D721Med (cell line): ENCODE measurements around the gene PTEN.
"Not testable (repeated sequence)": the region's sequence is repeated elsewhere in the genome, so short reads cannot be mapped to it uniquely, and the experiment has no call there.

Source experiments
- DNase-seq: peaks from one replicate; pipeline ENCODE4 v3.0.0; 2011; ENCODE audit warnings: low spot score; ENCODE audit not compliant: insufficient read length
- FAIRE-seq: peaks from 2 replicates; lab custom pipeline; 2011; peaks lifted over from hg19 to GRCh38; lab: Jason Lieb, UNC
- CTCF ChIP-seq: IDR thresholded peaks from 2 replicates; pipeline ENCODE4 v1.5.1; 2012; ENCODE audit warnings: mild to moderate bottlenecking, control low read depth; ENCODE audit not compliant: insufficient read depth; ENCODE audit errors: missing control alignments

Gene PTEN

GRCh38 chr10:87819289-87819585 lies 44.2 kb upstream of the PTEN start:
- DNase-seq: no peak
- TF ChIP-seq CTCF: no peak
- FAIRE-seq: no peak

GRCh38 chr10:87826653-87827052 lies 36.8 kb upstream of the PTEN start:
- no peak for TF ChIP-seq CTCF
- FAIRE-seq (no peak), DNase-seq (no peak)

GRCh38 chr10:87827681-87828080 lies 35.7 kb upstream of the PTEN start:
- FAIRE-seq: no peak
- TF ChIP-seq CTCF: no peak
- DNase-seq: no peak

- FAIRE-seq, DNase-seq: not testable (repeated sequence)
These were observed 34.4 kb upstream of the PTEN start for GRCh38 chr10:87829051-87829450.

- no peak for DNase-seq
- no peak for TF ChIP-seq CTCF
- FAIRE-seq: no peak
These were observed 33.3 kb upstream of the PTEN start for GRCh38 chr10:87829986-87830729.

- TF ChIP-seq CTCF: no peak
- no peak for DNase-seq
- no peak for FAIRE-seq
These were observed 27.3 kb upstream of the PTEN start for GRCh38 chr10:87836098-87836497.

- no peak for TF ChIP-seq CTCF
- no peak for DNase-seq
- no peak for FAIRE-seq
These were observed 26.0 kb upstream of the PTEN start for GRCh38 chr10:87837445-87837844.

GRCh38 chr10:87838650-87839049 lies 24.8 kb upstream of the PTEN start:
- FAIRE-seq (no peak), DNase-seq (no peak)
- TF ChIP-seq CTCF: no peak
